Measurements from ENCODE around the gene CGREF1. TPM values are rescaled to one million over a fixed set of nuclear protein-coding genes. Genes with fewer than 3 reads are reported as not detected.

Gene CGREF1
- total and polyA plus RNA-seq, 2 donors (not counting 1 experiment from before 2014, with no cell fraction given) = not detected

DNA sequence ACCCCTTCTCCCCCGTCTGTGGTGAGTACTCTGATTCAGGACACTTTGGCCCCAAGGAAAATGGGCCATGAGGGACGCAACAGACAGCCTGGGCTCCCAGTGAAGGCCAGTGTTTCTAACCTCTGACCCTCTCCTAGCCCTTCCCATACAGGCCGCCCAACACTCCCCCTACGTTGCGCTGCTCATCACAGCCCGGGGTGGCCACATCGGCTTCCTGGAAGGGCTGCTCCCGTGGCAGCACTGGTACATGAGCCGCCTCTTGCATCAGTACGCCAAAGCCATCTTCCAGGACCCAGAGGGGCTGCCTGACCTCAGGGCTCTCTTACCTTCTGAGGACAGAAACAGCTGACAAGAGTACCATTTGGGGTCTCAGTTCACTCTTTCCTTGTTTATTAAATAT lies 11.5 kb upstream of the CGREF1 start:
- H3K27ac ChIP-seq (ENCODE audit: low read length in 2 of 2) = no peak overlapping the region
- no peak for ATAC-seq (ENCODE audit: low read depth)
- H3K27me3 Mint-ChIP-seq = no peaks in the 10 kb centered on the region
- POLR2A ChIA-PET = no interaction called here
- peaks cover 24% of the 10 kb centered on the region for H3K4me1 Mint-ChIP-seq
- no peak overlapping the region for H3K27ac Mint-ChIP-seq
- H3K4me3 Mint-ChIP-seq = no peak overlapping the region
- H3K79me2 ChIP-seq (ENCODE audit: control insufficient read depth, insufficient read depth, low read length) = peaks cover 12% of the 10 kb centered on the region
- WGBS (ENCODE audit: insufficient coverage) = 89% methylated on average over 10 of the region's 10 CpGs
- TF ChIP-seq, protein P1, sequence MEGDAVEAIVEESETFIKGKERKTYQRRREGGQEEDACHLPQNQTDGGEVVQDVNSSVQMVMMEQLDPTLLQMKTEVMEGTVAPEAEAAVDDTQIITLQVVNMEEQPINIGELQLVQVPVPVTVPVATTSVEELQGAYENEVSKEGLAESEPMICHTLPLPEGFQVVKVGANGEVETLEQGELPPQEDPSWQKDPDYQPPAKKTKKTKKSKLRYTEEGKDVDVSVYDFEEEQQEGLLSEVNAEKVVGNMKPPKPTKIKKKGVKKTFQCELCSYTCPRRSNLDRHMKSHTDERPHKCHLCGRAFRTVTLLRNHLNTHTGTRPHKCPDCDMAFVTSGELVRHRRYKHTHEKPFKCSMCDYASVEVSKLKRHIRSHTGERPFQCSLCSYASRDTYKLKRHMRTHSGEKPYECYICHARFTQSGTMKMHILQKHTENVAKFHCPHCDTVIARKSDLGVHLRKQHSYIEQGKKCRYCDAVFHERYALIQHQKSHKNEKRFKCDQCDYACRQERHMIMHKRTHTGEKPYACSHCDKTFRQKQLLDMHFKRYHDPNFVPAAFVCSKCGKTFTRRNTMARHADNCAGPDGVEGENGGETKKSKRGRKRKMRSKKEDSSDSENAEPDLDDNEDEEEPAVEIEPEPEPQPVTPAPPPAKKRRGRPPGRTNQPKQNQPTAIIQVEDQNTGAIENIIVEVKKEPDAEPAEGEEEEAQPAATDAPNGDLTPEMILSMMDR (IDR thresholded peaks at IDR 0.05) = no peak
- TF ChIP-seq EZH2 (IDR thresholded peaks at IDR 0.05; ENCODE audit: borderline replicate concordance, insufficient read depth, low read depth, low read length, poor library complexity, severe bottlenecking) = no peak
- no peaks in the 10 kb centered on the region for H3K9me3 ChIP-seq (ENCODE audit: control extremely low read depth in 1 of 3, control insufficient read depth in 2 of 3, insufficient read depth in 1 of 3, low read length in 2 of 3)
- H3K27me3 ChIP-seq (replicated peaks in 1 of 4; ENCODE audit: control extremely low read depth in 1 of 4, control insufficient read depth in 3 of 4, insufficient read depth in 4 of 4, low read length in 3 of 4) = no peaks in the 10 kb centered on the region
- H4K20me1 ChIP-seq (ENCODE audit: control insufficient read depth, insufficient read depth, low read length, poor library complexity, severe bottlenecking) = peaks cover 5% of the 10 kb centered on the region
- peaks cover 15 to 22% of the 10 kb centered on the region in 2 donors for H3K4me1 ChIP-seq (ENCODE audit: control insufficient read depth in 2 of 2, insufficient read depth in 2 of 2, low read length in 2 of 2)
- no peak overlapping the region for H2AFZ ChIP-seq (ENCODE audit: insufficient read depth, low read depth, low read length, poor library complexity, severe bottlenecking)
- H3K9me3 Mint-ChIP-seq (ENCODE audit: insufficient read depth) = no peaks in the 10 kb centered on the region
- H3K4me2 ChIP-seq (replicated peaks; ENCODE audit: low read depth, low read length, poor library complexity, severe bottlenecking) = no peak overlapping the region
- no peak overlapping the region for H3K4me3 ChIP-seq (ENCODE audit: control extremely low read depth in 1 of 5, extremely low read depth in 1 of 5, insufficient read depth in 1 of 5, low read depth in 2 of 5, low read length in 4 of 5)
- DNase-seq = no peak
- no peak overlapping the region for H3K9ac ChIP-seq (ENCODE audit: low read length)
- CTCF ChIA-PET = no interaction called here
- H3K36me3 ChIP-seq (replicated peaks in 1 of 2; ENCODE audit: control extremely low read depth in 1 of 2, control insufficient read depth in 1 of 2, extremely low read depth in 1 of 2, insufficient read depth in 2 of 2, low read length in 1 of 2) = peaks cover 0 to 30% of the 10 kb centered on the region in 2 experiments
- intact Hi-C loops (cut with micrococcal nuclease) = no loop called here

DNA sequence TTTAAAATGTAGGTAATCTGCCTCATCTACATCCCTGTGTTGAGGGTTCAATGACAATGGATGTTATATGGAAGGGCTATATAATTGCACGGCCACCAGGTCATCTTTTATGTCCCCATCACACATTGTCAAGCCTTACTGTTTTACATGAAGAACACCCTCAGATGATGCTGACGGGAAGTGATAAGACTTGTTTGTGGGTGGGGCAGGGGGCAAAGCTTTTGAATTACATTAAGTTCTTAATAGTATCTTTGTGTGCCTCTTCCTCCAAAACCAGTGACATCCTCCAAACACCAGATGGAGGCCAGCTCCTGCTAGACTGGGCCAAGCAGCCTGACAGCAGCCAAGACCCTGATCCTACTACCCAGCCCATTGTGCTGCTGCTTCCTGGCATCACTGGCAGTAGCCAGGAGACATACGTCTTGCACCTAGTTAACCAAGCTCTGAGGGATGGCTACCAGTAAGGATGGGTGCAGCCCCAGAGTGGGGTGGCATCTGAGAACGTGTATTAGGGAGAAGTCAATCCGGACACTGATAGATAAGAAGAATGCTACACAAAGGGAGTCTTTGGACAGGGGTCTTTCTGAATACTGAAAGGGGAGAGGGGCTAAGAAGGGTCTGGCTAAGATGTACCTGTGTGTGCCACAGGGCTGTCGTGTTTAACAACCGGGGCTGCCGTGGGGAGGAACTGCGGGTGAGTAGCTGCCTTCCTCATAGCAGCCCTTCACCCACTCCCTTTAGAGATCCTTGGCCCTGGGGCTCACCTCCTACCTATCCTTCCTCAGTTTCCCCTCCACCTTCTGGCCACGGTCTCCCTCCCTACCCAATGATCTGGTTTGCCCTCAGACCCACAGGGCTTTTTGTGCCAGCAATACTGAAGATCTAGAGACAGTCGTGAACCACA lies 10.0 kb upstream of the CGREF1 start:
- TF ChIP-seq, protein P1 (IDR thresholded peaks at IDR 0.05) = no peak
- no peak for TF ChIP-seq EZH2 (IDR thresholded peaks at IDR 0.05; ENCODE audit: borderline replicate concordance, insufficient read depth, low read depth, low read length, poor library complexity, severe bottlenecking)
- Histone ChIP-seq H4K20me1 (ENCODE audit: control insufficient read depth, insufficient read depth, low read length, poor library complexity, severe bottlenecking) (peaks cover 5% of the 10 kb centered on the region), H3K4me3 (ENCODE audit: control extremely low read depth in 1 of 5, extremely low read depth in 1 of 5, insufficient read depth in 1 of 5, low read depth in 2 of 5, low read length in 4 of 5) (no peak overlapping the region), H3K9ac (ENCODE audit: low read length) (no peak overlapping the region), H3K4me1 (ENCODE audit: control insufficient read depth in 2 of 2, insufficient read depth in 2 of 2, low read length in 2 of 2) (peaks cover 11 to 15% of the 10 kb centered on the region in 2 donors), H3K36me3 (replicated peaks in 1 of 2; ENCODE audit: control extremely low read depth in 1 of 2, control insufficient read depth in 1 of 2, extremely low read depth in 1 of 2, insufficient read depth in 2 of 2, low read length in 1 of 2) (peaks cover 0 to 30% of the 10 kb centered on the region in 2 experiments), H3K9me3 (ENCODE audit: control extremely low read depth in 1 of 3, control insufficient read depth in 2 of 3, insufficient read depth in 1 of 3, low read length in 2 of 3) (no peaks in the 10 kb centered on the region), H3K4me2 (replicated peaks; ENCODE audit: low read depth, low read length, poor library complexity, severe bottlenecking) (no peak overlapping the region), H3K79me2 (ENCODE audit: control insufficient read depth, insufficient read depth, low read length) (peaks cover 7% of the 10 kb centered on the region), H2AFZ (ENCODE audit: insufficient read depth, low read depth, low read length, poor library complexity, severe bottlenecking) (no peak overlapping the region), H3K27me3 (replicated peaks in 1 of 4; ENCODE audit: control extremely low read depth in 1 of 4, control insufficient read depth in 3 of 4, insufficient read depth in 4 of 4, low read length in 3 of 4) (no peaks in the 10 kb centered on the region), H3K27ac (ENCODE audit: low read length in 2 of 2) (no peak overlapping the region)
- POLR2A ChIA-PET = no interaction called here
- H3K4me3 Mint-ChIP-seq = no peak overlapping the region
- no peaks in the 10 kb centered on the region for H3K9me3 Mint-ChIP-seq (ENCODE audit: insufficient read depth)
- intact Hi-C loops (cut with micrococcal nuclease) = no loop called here
- no peak for ATAC-seq (ENCODE audit: low read depth)
- no peak for DNase-seq
- WGBS (ENCODE audit: insufficient coverage) = 93% methylated on average over 8 of the region's 11 CpGs
- CTCF ChIA-PET = no interaction called here
- H3K27me3 Mint-ChIP-seq = no peaks in the 10 kb centered on the region
- peaks cover 19% of the 10 kb centered on the region for H3K4me1 Mint-ChIP-seq
- no peak overlapping the region for H3K27ac Mint-ChIP-seq
